Cardiac muscle cell (in vitro differentiated cells and primary cell): Measurements from ENCODE around the gene HOXD3. TPM values are rescaled to one million over a fixed set of nuclear protein-coding genes. Genes with fewer than 3 reads are reported as not detected.

Experiments used
- DNase-seq, 2 donors: peaks; one replicate each; pipeline versions ENCODE4 v3.0.0 to v3.0.0-alpha.2; 2010 to 2017; ENCODE audit warnings: low read depth in 1 of 2, low spot score in 1 of 2
- H3K27ac ChIP-seq: fragments of 200-600 bp; sonication (generic); 2 replicates; pipeline ENCODE4 v1.5.1; 2016
- H3K27me3 ChIP-seq: fragments of 200-600 bp; sonication (generic); 2 replicates; pipeline ENCODE4 v1.6.0; 2016; ENCODE audit warnings: control low read depth
- H3K36me3 ChIP-seq: fragments of 200-600 bp; sonication (generic); 2 replicates; pipeline ENCODE4 v1.5.1; 2016; ENCODE audit warnings: control low read depth
- H3K4me1 ChIP-seq: fragments of 200-600 bp; sonication (generic); 2 replicates; pipeline ENCODE4 v1.8.1; 2017; ENCODE audit warnings: low read depth, mild to moderate bottlenecking, mixed run types
- H3K4me3 ChIP-seq: fragments of 200-600 bp; sonication (generic); 2 replicates; pipeline ENCODE4 v1.5.1; 2016; ENCODE audit warnings: mild to moderate bottlenecking
- H3K9me3 ChIP-seq: fragments of 200-600 bp; sonication (generic); 2 replicates; pipeline ENCODE4 v1.5.1; 2017; ENCODE audit warnings: low read depth, mild to moderate bottlenecking, control low read depth
- CTCF ChIP-seq: IDR thresholded peaks from 2 replicates; pipeline ENCODE4 v1.5.1; 2012; ENCODE audit warnings: low read depth, mild to moderate bottlenecking, low read length
- polyA plus RNA-seq: library from polyadenylated mRNA; unstranded; fragments of >200 nt; fragmentation: Nextera tagmentation; extraction: Ambion mirVana; gene quantifications from 2 replicates; pipeline ENCODE4 v1.2.1, GENCODE V29; 2016
- total RNA-seq: library from RNA; depleted of rRNA; stranded (reverse); fragments of >200 nt; gene quantifications from 2 replicates; pipeline ENCODE4 v1.2.3, GENCODE V29; 2016

HOXD3 gene
- total and polyA plus RNA-seq, 2 experiments from 2014 or later = 0.12 TPM; not detected in 1

- DNase-seq = no peak
- H3K27me3 ChIP-seq = peaks cover 100% of the 10 kb centered on the region
- no peaks in the 10 kb centered on the region for H3K9me3 ChIP-seq
- TF ChIP-seq CTCF = no peak
- no peak overlapping the region for H3K27ac ChIP-seq
- H3K4me1 ChIP-seq = no peaks in the 10 kb centered on the region
- no peak overlapping the region for H3K4me3 ChIP-seq
- H3K36me3 ChIP-seq = no peaks in the 10 kb centered on the region
Measured at GRCh38 chr2:176169711-176170110, 12.6 kb downstream of the HOXD3 start.

- no peak for DNase-seq
- Histone ChIP-seq H3K9me3 (no peaks in the 10 kb centered on the region), H3K4me3 (no peak overlapping the region), H3K36me3 (no peaks in the 10 kb centered on the region), H3K4me1 (no peaks in the 10 kb centered on the region), H3K27me3 (peaks cover 100% of the 10 kb centered on the region), H3K27ac (no peak overlapping the region)
- TF ChIP-seq CTCF = no peak
Measured at GRCh38 chr2:176170602-176171305, 13.6 kb downstream of the HOXD3 start.

- TF ChIP-seq CTCF = no peak
- H3K9me3 ChIP-seq = no peaks in the 10 kb centered on the region
- no peak for DNase-seq
- H3K36me3 ChIP-seq = no peaks in the 10 kb centered on the region
- no peaks in the 10 kb centered on the region for H3K4me1 ChIP-seq
- H3K4me3 ChIP-seq = peak overlapping the region; percentile 10
- no peak overlapping the region for H3K27ac ChIP-seq
- H3K27me3 ChIP-seq = peaks cover 100% of the 10 kb centered on the region
Measured at GRCh38 chr2:176171351-176172006, 14.4 kb downstream of the HOXD3 start.

GRCh38 chr2:176172007-176172894 is 15.1 kb downstream of the HOXD3 start:
- H3K4me3 ChIP-seq = peak overlapping the region; percentile 10
- H3K9me3 ChIP-seq = no peaks in the 10 kb centered on the region
- TF ChIP-seq CTCF = no peak
- no peak for DNase-seq
- no peaks in the 10 kb centered on the region for H3K4me1 ChIP-seq
- H3K27me3 ChIP-seq = peaks cover 100% of the 10 kb centered on the region
- no peaks in the 10 kb centered on the region for H3K36me3 ChIP-seq
- H3K27ac ChIP-seq = no peak overlapping the region

- TF ChIP-seq CTCF = no peak
- no peak overlapping the region for H3K4me3 ChIP-seq
Measured at GRCh38 chr2:176172895-176173566, 15.9 kb downstream of the HOXD3 start.

More at GRCh38 chr2:176172895-176173566, 15.9 kb downstream of the HOXD3 start:
- no peaks in the 10 kb centered on the region for H3K9me3 ChIP-seq
- H3K27ac ChIP-seq = no peak overlapping the region
- H3K27me3 ChIP-seq = peaks cover 100% of the 10 kb centered on the region
- DNase-seq = no peak
- no peaks in the 10 kb centered on the region for H3K4me1 ChIP-seq
- no peaks in the 10 kb centered on the region for H3K36me3 ChIP-seq
